Testis (tissue), 2 donors: ENCODE measurements around the gene NCK2.

Source experiments
- POLR2A ChIP-seq: fragments of 450-650 bp; IDR thresholded peaks from one replicate; pipeline ENCODE4 v1.6.1; 2017; ENCODE audit warnings: antibody characterized with exemption, mild to moderate bottlenecking, moderate library complexity
- TF ChIP-seq, protein P1 (sequence below), 3 experiments: fragments of 450-650 bp in 2 of 3; fragments of 200-600 bp in 1 of 3; sonication (generic) in 1 of 3; IDR thresholded peaks; one replicate each; pipeline ENCODE4 v1.5.1; 2016 to 2019; ENCODE audit warnings: antibody characterized with exemption in 3 of 3, mild to moderate bottlenecking in 2 of 3, moderate library complexity in 1 of 3

DNA sequence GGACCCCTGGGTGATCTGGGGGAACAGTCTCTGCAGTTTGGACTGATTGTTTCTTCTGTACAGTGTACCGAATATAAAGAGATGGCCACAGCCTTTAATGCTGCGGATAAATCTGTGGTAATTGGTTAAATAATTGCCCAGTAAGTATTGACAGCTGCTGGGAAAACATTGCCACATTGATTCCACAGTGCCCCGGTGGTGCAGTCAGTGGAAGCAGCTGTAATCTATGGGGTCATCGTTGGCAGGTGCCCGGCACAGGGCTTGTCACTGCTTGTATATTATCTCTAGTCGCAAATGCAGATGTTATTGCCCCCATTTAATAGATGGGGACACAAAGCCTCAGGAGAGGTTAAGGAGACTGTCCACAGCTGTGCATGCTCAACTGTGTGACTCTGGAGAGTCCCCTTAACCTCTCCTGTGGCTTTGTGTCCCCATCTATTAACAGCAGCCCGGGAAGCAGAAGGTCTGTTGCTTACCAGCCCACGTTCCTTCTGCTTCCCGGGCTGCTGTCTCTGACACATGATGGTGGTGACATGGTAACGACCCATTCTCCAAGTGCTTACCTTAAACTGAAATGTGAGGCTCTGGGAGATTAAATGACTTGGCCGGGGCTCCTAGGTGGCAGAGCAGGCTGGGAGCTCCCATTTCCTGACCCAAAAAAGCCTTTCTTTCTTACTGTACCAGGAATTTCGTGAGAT is 76.9 kb downstream of the NCK2 start:
- TF ChIP-seq, protein P1, sequence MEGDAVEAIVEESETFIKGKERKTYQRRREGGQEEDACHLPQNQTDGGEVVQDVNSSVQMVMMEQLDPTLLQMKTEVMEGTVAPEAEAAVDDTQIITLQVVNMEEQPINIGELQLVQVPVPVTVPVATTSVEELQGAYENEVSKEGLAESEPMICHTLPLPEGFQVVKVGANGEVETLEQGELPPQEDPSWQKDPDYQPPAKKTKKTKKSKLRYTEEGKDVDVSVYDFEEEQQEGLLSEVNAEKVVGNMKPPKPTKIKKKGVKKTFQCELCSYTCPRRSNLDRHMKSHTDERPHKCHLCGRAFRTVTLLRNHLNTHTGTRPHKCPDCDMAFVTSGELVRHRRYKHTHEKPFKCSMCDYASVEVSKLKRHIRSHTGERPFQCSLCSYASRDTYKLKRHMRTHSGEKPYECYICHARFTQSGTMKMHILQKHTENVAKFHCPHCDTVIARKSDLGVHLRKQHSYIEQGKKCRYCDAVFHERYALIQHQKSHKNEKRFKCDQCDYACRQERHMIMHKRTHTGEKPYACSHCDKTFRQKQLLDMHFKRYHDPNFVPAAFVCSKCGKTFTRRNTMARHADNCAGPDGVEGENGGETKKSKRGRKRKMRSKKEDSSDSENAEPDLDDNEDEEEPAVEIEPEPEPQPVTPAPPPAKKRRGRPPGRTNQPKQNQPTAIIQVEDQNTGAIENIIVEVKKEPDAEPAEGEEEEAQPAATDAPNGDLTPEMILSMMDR (IDR thresholded peaks at IDR 0.05), result no peak
- no peak for TF ChIP-seq POLR2A
